Kidney epithelial cell (primary cell): ENCODE measurements around the gene IQCE. TPM values are rescaled to one million over a fixed set of nuclear protein-coding genes. Genes with fewer than 3 reads are reported as not detected.

Experiments used
- DNase-seq: peaks from one replicate; pipeline ENCODE4 v3.0.0-alpha.2; 2010; ENCODE audit warnings: low read depth
- H3K27me3 ChIP-seq: 2 replicates; pipeline ENCODE4 v1.6.0; 2011; ENCODE audit warnings: low read length; ENCODE audit not compliant: control insufficient read depth, insufficient read depth
- H3K36me3 ChIP-seq: 2 replicates; pipeline ENCODE4 v1.5.1; 2011; ENCODE audit warnings: low read length; ENCODE audit not compliant: control insufficient read depth, insufficient read depth
- H3K4me3 ChIP-seq: 2 replicates; pipeline ENCODE4 v1.5.1; 2011; ENCODE audit warnings: low read depth, mild to moderate bottlenecking, control low read depth, low read length
- total RNA-seq: library from RNA; depleted of rRNA; stranded (reverse); fragments of >200 nt; gene quantifications from 2 replicates; pipeline ENCODE4 v1.2.3, GENCODE V29; 2015
- TF ChIP-seq, protein P1 (sequence below): IDR thresholded peaks from 2 replicates; pipeline ENCODE4 v1.5.1; 2011; ENCODE audit warnings: mild to moderate bottlenecking, moderate library complexity, low read length, control low read depth, inconsistent platforms; ENCODE audit not compliant: insufficient read depth, poor library complexity, severe bottlenecking

The IQCE gene
- total RNA-seq, 1 donor from 2014 or later = 18.0 TPM

DNA sequence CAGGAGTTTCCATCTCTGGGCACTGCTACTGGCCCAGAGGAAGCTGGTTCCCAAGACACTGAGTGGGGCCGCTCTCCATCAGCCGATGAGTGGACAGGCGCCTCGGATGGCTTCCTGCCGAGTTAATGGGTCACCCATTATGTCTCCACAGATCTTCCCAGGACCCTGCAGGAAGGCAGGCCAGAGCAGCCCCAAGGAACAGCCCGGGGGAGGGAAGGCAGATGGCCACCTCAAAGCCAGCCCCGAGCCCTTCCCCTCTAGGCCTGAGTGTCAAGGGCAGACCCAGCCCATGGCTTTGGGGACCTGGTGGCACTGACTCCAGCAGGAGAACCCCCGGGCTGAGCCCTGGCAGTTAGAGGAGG lies 42.6 kb upstream of the IQCE start:
- no peaks in the 10 kb centered on the region for H3K27me3 ChIP-seq
- no peaks in the 10 kb centered on the region for H3K36me3 ChIP-seq
- DNase-seq = peak; percentile 80
- TF ChIP-seq, protein P1, sequence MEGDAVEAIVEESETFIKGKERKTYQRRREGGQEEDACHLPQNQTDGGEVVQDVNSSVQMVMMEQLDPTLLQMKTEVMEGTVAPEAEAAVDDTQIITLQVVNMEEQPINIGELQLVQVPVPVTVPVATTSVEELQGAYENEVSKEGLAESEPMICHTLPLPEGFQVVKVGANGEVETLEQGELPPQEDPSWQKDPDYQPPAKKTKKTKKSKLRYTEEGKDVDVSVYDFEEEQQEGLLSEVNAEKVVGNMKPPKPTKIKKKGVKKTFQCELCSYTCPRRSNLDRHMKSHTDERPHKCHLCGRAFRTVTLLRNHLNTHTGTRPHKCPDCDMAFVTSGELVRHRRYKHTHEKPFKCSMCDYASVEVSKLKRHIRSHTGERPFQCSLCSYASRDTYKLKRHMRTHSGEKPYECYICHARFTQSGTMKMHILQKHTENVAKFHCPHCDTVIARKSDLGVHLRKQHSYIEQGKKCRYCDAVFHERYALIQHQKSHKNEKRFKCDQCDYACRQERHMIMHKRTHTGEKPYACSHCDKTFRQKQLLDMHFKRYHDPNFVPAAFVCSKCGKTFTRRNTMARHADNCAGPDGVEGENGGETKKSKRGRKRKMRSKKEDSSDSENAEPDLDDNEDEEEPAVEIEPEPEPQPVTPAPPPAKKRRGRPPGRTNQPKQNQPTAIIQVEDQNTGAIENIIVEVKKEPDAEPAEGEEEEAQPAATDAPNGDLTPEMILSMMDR = no peak
- H3K4me3 ChIP-seq = no peak overlapping the region

DNA sequence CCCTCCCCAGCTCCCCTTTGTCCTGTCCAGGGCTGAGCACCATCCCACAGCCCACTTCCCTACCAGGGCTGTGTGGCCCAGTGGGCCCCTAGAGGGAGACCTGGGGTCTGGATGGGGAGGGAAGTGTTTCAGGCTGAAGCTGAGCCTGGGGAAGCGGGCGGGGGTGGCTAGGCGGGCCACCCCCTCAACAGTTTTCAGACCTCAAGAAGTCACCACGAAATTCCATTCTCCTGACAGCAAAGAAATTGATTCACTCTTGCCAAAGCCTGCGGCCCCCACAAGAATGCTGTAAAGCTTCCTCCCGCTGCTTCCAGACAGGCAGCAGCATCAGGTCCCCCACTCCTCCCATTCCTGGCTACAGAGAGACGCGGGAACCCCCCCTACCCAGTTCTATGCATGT lies 41.8 kb upstream of the IQCE start:
- TF ChIP-seq, protein P1 = peak; percentile 26
- no peaks in the 10 kb centered on the region for H3K27me3 ChIP-seq
- peak; percentile 94 for DNase-seq
- no peak overlapping the region for H3K4me3 ChIP-seq
- no peaks in the 10 kb centered on the region for H3K36me3 ChIP-seq

DNA sequence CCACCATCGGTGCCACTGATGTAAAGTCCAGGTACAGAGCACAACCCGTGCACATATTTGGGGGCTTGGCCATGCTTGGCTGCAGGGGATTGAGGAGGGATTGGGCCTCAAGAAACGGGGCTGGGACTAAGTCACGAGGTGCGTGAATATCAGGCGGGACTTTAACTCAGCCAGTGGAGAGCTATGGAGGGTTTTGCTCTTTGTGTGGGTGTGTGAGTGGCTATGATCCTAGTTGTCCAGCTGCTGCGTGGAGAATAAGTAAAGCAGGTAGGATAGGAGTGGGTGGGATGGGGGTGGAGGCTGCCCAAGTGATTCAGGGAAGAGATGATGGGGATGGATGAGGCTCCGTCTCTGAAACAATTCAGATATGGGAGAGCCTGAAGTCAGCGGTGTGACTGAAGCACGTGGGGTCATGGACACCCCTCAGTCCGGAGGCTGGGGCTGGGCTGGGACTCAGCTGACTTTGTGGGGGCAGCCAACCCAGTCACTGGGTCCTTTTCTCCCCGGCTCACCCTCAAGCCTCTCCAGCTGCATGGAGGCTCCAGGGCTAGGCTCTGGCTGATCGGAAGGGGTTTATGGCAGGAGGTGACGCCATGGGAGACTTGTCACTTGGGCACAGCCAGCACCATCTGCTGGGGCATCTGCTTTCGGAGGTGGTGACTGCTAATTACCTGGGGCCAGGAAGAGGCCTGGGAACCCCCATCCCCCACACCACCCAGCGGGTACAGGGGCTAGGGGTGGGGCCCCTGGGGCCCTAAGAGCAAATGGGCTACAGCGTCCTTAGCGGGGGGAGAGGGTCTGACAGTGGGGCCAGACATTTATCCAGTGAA lies 40.9 kb upstream of the IQCE start:
- no peaks in the 10 kb centered on the region for H3K27me3 ChIP-seq
- no peaks in the 10 kb centered on the region for H3K36me3 ChIP-seq
- TF ChIP-seq, protein P1 = no peak
- H3K4me3 ChIP-seq = no peak overlapping the region
- DNase-seq = no peak

DNA sequence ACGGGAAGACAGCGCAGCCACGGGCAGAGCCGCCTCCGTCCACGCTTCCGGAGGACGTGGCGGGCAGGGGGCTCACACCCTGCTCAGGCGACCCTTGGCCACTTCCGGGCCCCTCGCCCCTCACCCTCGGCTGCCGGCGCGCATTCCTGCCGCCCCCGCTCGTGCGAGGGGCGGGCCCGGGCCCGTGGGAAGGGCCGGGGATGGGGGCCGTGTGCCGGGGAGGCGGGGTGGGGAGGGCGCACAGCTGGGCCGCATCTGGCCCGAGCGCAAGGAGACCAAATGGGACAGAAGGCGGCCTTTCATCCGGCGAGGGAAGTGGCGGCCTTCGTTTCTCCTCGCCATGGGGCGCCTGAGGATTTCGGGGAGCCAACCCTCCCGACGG lies 40.1 kb upstream of the IQCE start:
- Histone ChIP-seq H3K27me3 (no peaks in the 10 kb centered on the region), H3K36me3 (no peaks in the 10 kb centered on the region), H3K4me3 (no peak overlapping the region)
- TF ChIP-seq, protein P1 = no peak
- no peak for DNase-seq

DNA sequence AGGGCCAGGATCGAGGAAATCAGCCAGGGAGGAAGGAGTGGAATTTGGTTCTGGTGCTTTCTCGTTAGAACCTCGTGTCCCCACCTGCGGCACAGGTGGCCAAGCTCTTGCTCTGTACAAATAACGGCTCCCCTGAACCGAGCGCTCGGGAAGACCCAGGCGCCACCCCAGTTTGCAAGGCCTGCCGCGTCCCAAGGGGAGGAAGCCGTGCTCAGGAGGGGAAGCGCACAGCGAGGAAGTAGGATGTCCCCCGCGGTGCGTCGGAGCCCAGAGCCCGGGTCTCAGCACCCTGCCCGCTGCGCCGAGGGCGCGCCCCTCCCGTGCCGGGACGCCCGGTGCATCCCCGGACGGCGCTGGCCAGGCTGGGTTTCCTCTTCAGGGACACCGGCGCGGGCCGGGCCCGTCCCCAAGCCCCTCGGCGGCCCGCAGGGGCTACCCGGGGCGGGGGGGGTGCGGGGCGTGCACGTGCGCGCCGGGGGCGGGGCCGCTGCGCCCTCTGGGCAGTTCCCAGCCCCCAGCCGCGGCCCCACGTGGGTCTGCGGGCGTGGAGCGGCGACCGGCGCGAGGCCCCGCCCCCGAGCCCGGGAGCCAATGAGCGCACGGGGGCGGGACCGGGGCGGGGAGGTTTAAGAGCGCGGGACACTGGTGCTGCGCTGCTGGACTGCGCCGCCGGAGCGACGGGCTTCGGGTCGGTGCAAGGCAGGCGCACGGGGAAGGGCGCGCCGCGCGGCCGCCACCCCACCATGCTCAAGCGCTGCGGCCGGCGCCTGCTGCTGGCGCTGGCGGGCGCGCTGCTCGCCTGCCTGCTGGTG lies 39.5 kb upstream of the IQCE start, which contains the start of gene LFNG:
Gene LFNG, plus strand, starts transcription at position 656 of the 812 bp plus-strand sequence. Its CDS starts 88 bp downstream, at position 744.
- H3K27me3 ChIP-seq = no peaks in the 10 kb centered on the region
- DNase-seq = no peak
- peak within 1 kb of the TSS; percentile 71 for H3K4me3 ChIP-seq
- TF ChIP-seq, protein P1 = no peak
- H3K36me3 ChIP-seq = no peaks in the 10 kb centered on the region
